Stimulated activated CD4-positive, alpha-beta T cell treated with anti-CD3 and anti-CD28 coated beads, Interleukin-12 subunit alpha, Interleukin-12 subunit beta, amount 100 ng/mL, for 24 hours (primary cell): ENCODE data around the gene HK1.
"Not testable (repeated sequence)": the region's sequence is repeated elsewhere in the genome, so short reads cannot be mapped to it uniquely, and the experiment has no call there.

Experiments used
- DNase-seq, 2 experiments: peaks; one replicate each; pipeline ENCODE4 v3.0.0-alpha.2; 2020; ENCODE audit warnings: low read depth in 2 of 2

The HK1 gene

GRCh38 chr10:69278446-69278963 is at the start of gene HK1:
TSS of gene HK1 (plus strand) at chr10:69278496.
- DNase-seq: no peak

GRCh38 chr10:69229616-69229916 is 48.7 kb upstream of the HK1 start:
- no peak for DNase-seq

GRCh38 chr10:69230128-69230527 is 48.2 kb upstream of the HK1 start:
- no peak for DNase-seq

GRCh38 chr10:69232252-69232651 is 46.0 kb upstream of the HK1 start:
- no peak for DNase-seq

- DNase-seq: no peak
These were observed 45.4 kb upstream of the HK1 start for GRCh38 chr10:69232736-69233480.

- no peak for DNase-seq
These were observed 43.8 kb upstream of the HK1 start for GRCh38 chr10:69234447-69234846.

GRCh38 chr10:69237528-69238159 is 40.7 kb upstream of the HK1 start:
- DNase-seq: peak; percentile 70 to 88

- no peak for DNase-seq
These were observed 39.2 kb upstream of the HK1 start for GRCh38 chr10:69239136-69239535.

- DNase-seq: no peak
These were observed 38.4 kb upstream of the HK1 start for GRCh38 chr10:69239816-69240434.

GRCh38 chr10:69240455-69240854 is 37.8 kb upstream of the HK1 start:
- DNase-seq: no peak

GRCh38 chr10:69241575-69241974 is 36.7 kb upstream of the HK1 start:
- DNase-seq: no peak

- DNase-seq: no peak
These were observed 36.0 kb upstream of the HK1 start for GRCh38 chr10:69242040-69242851.

GRCh38 chr10:69242852-69243212 is 35.5 kb upstream of the HK1 start:
- DNase-seq: no peak

- no peak for DNase-seq
These were observed 34.5 kb upstream of the HK1 start for GRCh38 chr10:69243817-69244216.

- no peak for DNase-seq
These were observed 32.3 kb upstream of the HK1 start for GRCh38 chr10:69246036-69246435.

- DNase-seq: no peak
These were observed 31.5 kb upstream of the HK1 start for GRCh38 chr10:69246581-69247312.

GRCh38 chr10:69247313-69247710 is 31.0 kb upstream of the HK1 start:
- no peak for DNase-seq

- no peak for DNase-seq
These were observed 30.1 kb upstream of the HK1 start for GRCh38 chr10:69248117-69248730.

GRCh38 chr10:69250041-69250440 is 28.3 kb upstream of the HK1 start:
- DNase-seq: no peak

- DNase-seq: not testable (repeated sequence)
These were observed 26.9 kb upstream of the HK1 start for GRCh38 chr10:69251417-69251816.

- DNase-seq: no peak
These were observed 25.1 kb upstream of the HK1 start for GRCh38 chr10:69253171-69253570.
